A549 (cell line): ENCODE data around the gene B3GNT7. TPM values are rescaled to one million over a fixed set of nuclear protein-coding genes. Genes with fewer than 3 reads are reported as not detected.

Experiments
- ATAC-seq, 2 experiments: fragments of 200-7000 bp in 1 of 2; fragments of >200 bp in 1 of 2; cut with Nextera tagmentation in 1 of 2; cut with Tn5 transposase in 1 of 2; 3 replicates each; pipeline versions ENCODE4 v1.8.0 to v1.9.1; 2018 to 2020; ENCODE audit warnings: mild to moderate bottlenecking in 1 of 2, moderate library complexity in 1 of 2
- CTCF ChIA-PET: fragments of 300-600 bp; sonication (Branson Sonifier 250); formaldehyde crosslinking; extraction: SDS; loops from one replicate; lab custom pipeline; 2021; ENCODE audit warnings: antibody characterized with exemption, inconsistent platforms; lab: Yijun Ruan, JAX
- POLR2A ChIA-PET: fragments of 350-600 bp; formaldehyde crosslinking; extraction: SDS; loops from one replicate; lab custom pipeline; 2021; ENCODE audit warnings: antibody characterized with exemption, inconsistent platforms; lab: Yijun Ruan, JAX
- DNase-seq, 2 experiments: peaks; one replicate each; pipeline versions ENCODE4 v3.0.0 to v3.0.0-alpha.2; 2011 to 2016; ENCODE audit warnings: low read depth in 1 of 2, low spot score in 1 of 2
- FAIRE-seq: peaks from 2 replicates; lab custom pipeline; 2011; peaks lifted over from hg19 to GRCh38; lab: Jason Lieb, UNC
- H3K27ac ChIP-seq, 2 experiments: fragments of >200 bp; sonication (Bioruptor Twin); formaldehyde crosslinking; 3 replicates each; pipeline ENCODE4 v1.5.1; 2016 to 2017
- H3K4me1 ChIP-seq: fragments of >200 bp; sonication (Bioruptor Twin); formaldehyde crosslinking; 3 replicates; pipeline ENCODE4 v1.6.1; 2016
- H3K4me2 ChIP-seq: fragments of >200 bp; sonication (Bioruptor Twin); formaldehyde crosslinking; 3 replicates; pipeline ENCODE4 v1.6.1; 2016
- H3K4me3 ChIP-seq: fragments of >200 bp; sonication (Bioruptor Twin); formaldehyde crosslinking; 3 replicates; pipeline ENCODE4 v1.5.1; 2016
- H3K9me3 ChIP-seq: fragments of >200 bp; sonication (Bioruptor Twin); formaldehyde crosslinking; 3 replicates; pipeline ENCODE4 v1.6.1; 2016
- CHD2 ChIP-seq: fragments of 150-350 bp; IDR thresholded peaks from 2 replicates; pipeline ENCODE4 v1.6.1; 2014; ENCODE audit warnings: low read length; ENCODE audit not compliant: partially characterized antibody
- CTCF ChIP-seq: fragments of >200 bp; sonication (Bioruptor Twin); formaldehyde crosslinking; IDR thresholded peaks from 3 replicates; pipeline ENCODE4 v1.5.1; 2016
- ELK1 ChIP-seq: fragments of 150-350 bp; IDR thresholded peaks from 2 replicates; pipeline ENCODE4 v1.6.1; 2014; ENCODE audit warnings: low read depth, mild to moderate bottlenecking, low read length
- EP300 ChIP-seq, 2 experiments: fragments of >200 bp; sonication (Bioruptor Twin); formaldehyde crosslinking; IDR thresholded peaks; 2 replicates in 1 of 2; 3 replicates in 1 of 2; pipeline ENCODE4 v1.6.1; 2016 to 2017
- FOSL2 ChIP-seq, 2 experiments: fragments of 450-650 bp in 1 of 2; fragments of >200 bp in 1 of 2; sonication (Bioruptor Twin) in 1 of 2; formaldehyde crosslinking; IDR thresholded peaks; 2 replicates each; pipeline versions ENCODE4 v1.5.0 to v1.6.1; 2016 to 2020; ENCODE audit warnings: mild to moderate bottlenecking in 1 of 2, moderate library complexity in 1 of 2
- GATA3 ChIP-seq: IDR thresholded peaks from 2 replicates; pipeline ENCODE4 v1.6.1; 2012; ENCODE audit warnings: borderline replicate concordance
- HES2 ChIP-seq: fragments of >200 bp; sonication (Bioruptor Twin); formaldehyde crosslinking; IDR thresholded peaks from 2 replicates; pipeline ENCODE4 v1.6.1; 2016
- HEYL ChIP-seq: fragments of 250-450 bp; sonication (Bioruptor Pico); IDR thresholded peaks from 2 replicates; pipeline ENCODE4 v1.8.0; 2021; ENCODE audit warnings: mild to moderate bottlenecking, moderate library complexity
- HOXA7 ChIP-seq: fragments of 250-450 bp; sonication (Bioruptor Pico); IDR thresholded peaks from 2 replicates; pipeline ENCODE4 v1.5.0; 2020; ENCODE audit warnings: mild to moderate bottlenecking, moderate library complexity
- HOXB13 ChIP-seq: fragments of 250-450 bp; sonication (Bioruptor Pico); IDR thresholded peaks from 2 replicates; pipeline ENCODE4 v1.5.0; 2020; ENCODE audit warnings: low read depth, mild to moderate bottlenecking, moderate library complexity
- JUN ChIP-seq, 2 experiments: fragments of >200 bp; sonication (Bioruptor Twin); formaldehyde crosslinking; IDR thresholded peaks; 2 replicates in 1 of 2; 3 replicates in 1 of 2; pipeline ENCODE4 v1.6.1; 2016 to 2017
- MYC ChIP-seq: IDR thresholded peaks from 2 replicates; pipeline ENCODE4 v1.6.1; 2012; ENCODE audit warnings: mild to moderate bottlenecking, inconsistent platforms, low read length, improper control_type of control experiment, borderline replicate concordance
- NFE2L2 ChIP-seq: fragments of 150-350 bp; conservative IDR thresholded peaks from 2 replicates; pipeline ENCODE4 v1.6.1; 2014; ENCODE audit warnings: low read length
- REST ChIP-seq: fragments of 200-600 bp; sonication (generic); IDR thresholded peaks from 2 replicates; pipeline ENCODE4 v1.6.1; 2016; ENCODE audit warnings: antibody characterized with exemption, mild to moderate bottlenecking, moderate library complexity
- RFX5 ChIP-seq: fragments of 450-650 bp; IDR thresholded peaks from 2 replicates; pipeline ENCODE4 v1.7.1; 2014; ENCODE audit warnings: antibody characterized with exemption, mild to moderate bottlenecking, moderate library complexity
- TFCP2L1 ChIP-seq: fragments of 250-450 bp; sonication (Bioruptor Pico); IDR thresholded peaks from 2 replicates; pipeline ENCODE4 v1.5.0; 2021; ENCODE audit warnings: mild to moderate bottlenecking
- USF2 ChIP-seq: fragments of 450-650 bp; IDR thresholded peaks from 2 replicates; pipeline ENCODE4 v1.6.1; 2014; ENCODE audit warnings: antibody characterized with exemption
- WGBS: methylation state at CpG from one replicate; pipeline ENCODE4 v1.1.6; 2017; ENCODE audit errors: missing lambda C conversion rate; 5-methylcytosine and 5-hydroxymethylcytosine counted together
- polyA plus RNA-seq, 4 experiments: library from polyadenylated mRNA; depleted of rRNA in 3 of 4; stranded (reverse); fragments of >200 nt; fragmentation: RNase III in 1 of 4; extraction: RNeasy Plus Mini Kit Qiagen cat#74134 plus additional on column Dnase treatment in 1 of 4; gene quantifications; 2 replicates in 3 of 4; 3 replicates in 1 of 4; pipeline ENCODE4 v1.2.3, GENCODE V29; 2011 to 2017

B3GNT7 gene
- polyA plus RNA-seq, 2 of the 4 experiments (the other 2 are of a cell fraction) = 0.48 to 0.96 TPM

- TF ChIP-seq MYC (no peak), HEYL (CRISPR knock-in tag) (no peak)
Observed at GRCh38 chr2:231397928-231398294, 2.4 kb downstream of the B3GNT7 start (continued).

GRCh38 chr2:231398585-231398984 lies 3.1 kb downstream of the B3GNT7 start:
- Histone ChIP-seq H3K4me3 (no peak overlapping the region), H3K4me1 (peaks cover 18% of the 10 kb centered on the region), H3K9me3 (no peaks in the 10 kb centered on the region), H3K4me2 (no peak overlapping the region), H3K27ac (no peak overlapping the region; a peak in 1 of 6 replicates)
- DNase-seq (no peak), ATAC-seq (no peak), FAIRE-seq (no peak)
- no peak for TF ChIP-seq TFCP2L1 (CRISPR knock-in tag)
- no peak for TF ChIP-seq ELK1
- no peak for TF ChIP-seq EP300 (IDR thresholded peaks at IDR 0.05)
- TF ChIP-seq RFX5 = no peak
- WGBS = 96% methylated on average over 21 of the region's 27 CpGs
- POLR2A ChIA-PET = no interaction called here
- CTCF ChIA-PET = interaction anchor here (1.2 to 17.1 kb wide), 3 partner anchors 12 to 172 kb away, joined by 4 to 294 read pairs (median 141); no protein-coding TSS in a partner anchor

GRCh38 chr2:231399046-231399852 lies 3.7 kb downstream of the B3GNT7 start:
- 94% methylated on average over 8 of the region's 23 CpGs for WGBS
- no peak for DNase-seq
- Histone ChIP-seq H3K9me3 (no peaks in the 10 kb centered on the region), H3K4me3 (no peak overlapping the region)
- POLR2A ChIA-PET = no interaction called here
- TF ChIP-seq CHD2 (no peak), CTCF (no peak), GATA3 (no peak), FOSL2 (IDR thresholded peaks at IDR 0.05) (no peak), FOSL2 (CRISPR knock-in tag; IDR thresholded peaks at IDR 0.05) (no peak)
- TF ChIP-seq, all 56 proteins: peak for 0
- FAIRE-seq (no peak), ATAC-seq (0 out of 6 replicates have a peak, but pooled peaks of 1 of the 2 experiments have one; percentile 6)
- CTCF ChIA-PET = interaction anchor here (1.2 to 20.2 kb wide), 6 partner anchors 12 to 295 kb away, joined by 3 to 333 read pairs (median 74); no protein-coding TSS in a partner anchor
- peaks cover 18% of the 10 kb centered on the region for H3K4me1 ChIP-seq
- peak overlapping the region; percentile 66 to 94; a peak in 5 of 6 replicates for H3K27ac ChIP-seq
- peak overlapping the region; percentile 72; the same call in 2 of the 3 replicates for H3K4me2 ChIP-seq

- Histone ChIP-seq H3K4me1 (peaks cover 16% of the 10 kb centered on the region), H3K27ac (peak overlapping the region; percentile 66 to 94), H3K4me3 (no peak overlapping the region), H3K4me2 (peak overlapping the region; percentile 72), H3K9me3 (no peaks in the 10 kb centered on the region)
- 26% methylated on average over 12 of the region's 12 CpGs for WGBS
- ChIA-PET CTCF (interaction anchor here (0.6 to 20.2 kb wide), 23 partner anchors 11 to 452 kb away, joined by 3 to 333 read pairs (median 3); no protein-coding TSS in a partner anchor), POLR2A (interaction anchor here (0.6 to 1.2 kb wide), 3 partner anchors 12 to 274 kb away, joined by 3 to 9 read pairs (median 3); no protein-coding TSS in a partner anchor)
- no peak for FAIRE-seq
- ATAC-seq = peak; percentile 86 to 89
- peak; percentile 49 to 64 for DNase-seq
- TF ChIP-seq NFE2L2 (no peak), REST (no peak), HOXA7 (CRISPR knock-in tag) (no peak), JUN (IDR thresholded peaks at IDR 0.05) (no peak), HOXB13 (CRISPR knock-in tag) (no peak), HES2 (no peak), TFCP2L1 (CRISPR knock-in tag) (no peak), ELK1 (no peak), USF2 (no peak)
Observed at GRCh38 chr2:231399853-231400680, 4.6 kb downstream of the B3GNT7 start.
